Amygdala (tissue), 56 donors: ENCODE results near the gene FBXO9.
A peak's percentile ranks its signal among the peaks of the same experiment; 100 is the strongest.
"Not testable (repeated sequence)": the region's sequence is repeated elsewhere in the genome, so short reads cannot be mapped to it uniquely, and the experiment has no call there.

Experiments
- DNase-seq, 56 donors: peaks; one replicate each; lab custom pipeline; 2025; lab: John Stamatoyannopoulos, UW

FBXO9 gene

DNA sequence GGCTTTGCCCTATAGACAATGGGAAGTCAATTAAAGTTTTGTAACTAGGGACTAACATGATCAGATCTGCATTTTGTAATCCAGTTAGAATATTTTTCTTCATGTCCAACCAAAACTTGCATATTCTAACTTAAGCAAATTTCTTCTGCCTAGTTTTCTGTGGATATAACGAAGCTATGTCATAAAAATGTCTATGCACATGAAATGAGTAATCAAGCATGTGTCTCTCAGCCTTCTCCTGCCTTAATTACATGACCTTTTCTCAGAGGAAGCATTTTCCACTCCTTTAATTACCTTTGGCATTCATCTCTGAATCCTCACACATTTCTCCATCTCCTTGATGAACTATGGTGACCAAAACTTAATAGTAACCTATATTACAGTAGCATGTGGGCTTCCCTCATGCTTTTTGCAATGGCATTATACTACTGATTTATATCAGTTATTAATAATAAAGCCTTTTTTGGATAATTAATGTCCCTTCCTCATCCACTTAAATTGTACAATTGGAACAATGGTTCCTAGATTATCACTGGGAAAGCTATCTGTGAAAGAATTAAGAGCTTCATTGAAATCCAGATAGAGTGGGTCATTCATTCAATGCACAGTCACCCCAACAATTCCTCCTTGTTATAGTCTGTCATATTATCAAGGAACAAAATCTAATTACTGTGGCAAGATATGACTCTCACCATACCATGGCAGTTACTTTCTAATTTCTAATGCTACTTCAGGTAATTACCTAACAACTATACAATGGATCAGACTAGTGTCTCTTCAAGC lies 19.1 kb upstream of the FBXO9 start:
- DNase-seq, result no peak

DNA sequence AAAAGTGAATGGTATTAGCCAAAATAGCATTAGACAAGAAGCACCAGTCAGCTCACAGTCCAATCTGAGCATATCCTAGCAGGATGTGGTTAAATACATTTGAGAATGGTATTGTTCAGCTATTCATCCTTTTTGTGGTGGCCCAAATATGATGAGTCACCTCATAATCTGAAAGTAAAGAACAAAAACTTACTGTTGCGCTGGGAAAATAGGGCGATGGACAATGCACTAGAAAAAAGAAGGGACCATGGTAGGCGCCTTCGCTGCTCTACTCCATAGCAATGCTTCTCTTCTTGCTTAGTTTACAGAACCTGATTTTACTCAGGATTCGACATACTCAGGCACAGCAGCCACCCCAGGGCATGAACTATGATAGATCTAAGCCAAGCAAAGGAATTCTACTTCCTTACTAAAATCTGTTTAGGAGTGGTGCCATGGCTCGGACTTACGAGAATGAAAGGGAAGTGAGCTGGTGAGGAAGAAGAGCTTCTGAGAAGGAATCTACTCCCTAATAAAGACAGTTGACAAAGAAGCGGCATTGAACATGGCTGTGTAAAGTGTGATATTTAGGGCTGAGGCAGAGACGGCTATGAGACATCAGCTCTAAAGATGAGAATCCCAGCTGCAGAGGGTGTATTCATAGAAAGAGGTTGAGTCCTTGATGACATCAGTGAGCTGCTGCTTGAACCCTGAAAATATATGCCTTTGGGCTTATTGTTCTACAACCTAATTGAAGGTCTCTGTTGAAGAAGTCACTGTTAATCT lies 16.6 kb upstream of the FBXO9 start:
- no peak for DNase-seq

DNA sequence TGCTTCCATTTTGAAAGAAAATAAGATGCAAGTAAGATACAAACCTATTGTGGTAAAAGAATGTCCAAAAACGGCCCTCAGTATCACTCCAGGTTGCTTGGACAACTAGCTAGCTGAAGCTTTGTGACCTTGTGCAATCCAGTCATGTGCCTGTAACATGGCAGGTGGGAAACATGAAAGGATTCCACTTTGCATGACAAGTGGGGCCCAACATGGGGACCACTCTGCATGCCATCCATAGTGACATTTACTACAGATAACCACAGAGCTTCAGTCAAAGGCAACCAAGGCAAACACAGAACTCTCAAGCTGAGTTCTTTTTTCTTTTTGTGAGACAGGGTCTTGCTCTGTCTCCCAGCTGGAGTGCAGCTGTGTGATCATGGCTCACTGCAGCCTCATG lies 15.8 kb upstream of the FBXO9 start:
- DNase-seq, result no peak

DNA sequence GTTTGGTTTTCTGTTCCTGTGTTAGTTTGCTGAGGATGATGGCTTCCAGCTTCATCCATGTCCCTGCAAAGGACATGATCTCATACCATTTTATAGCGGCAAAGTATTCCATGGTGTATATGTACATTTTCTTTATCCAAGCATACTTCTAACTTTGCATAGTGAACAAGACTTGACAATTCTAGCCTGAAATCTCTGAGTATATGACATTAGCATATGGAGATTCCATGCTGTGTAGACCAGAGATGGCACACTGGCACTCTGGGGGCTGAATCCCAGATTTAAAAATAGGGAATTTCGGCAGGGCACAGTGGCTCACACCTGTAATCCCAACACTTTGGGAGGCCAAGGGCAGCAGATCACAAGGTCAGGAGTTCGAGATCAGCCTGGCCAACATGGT lies 13.1 kb upstream of the FBXO9 start:
- DNase-seq, result not testable (repeated sequence)

DNA sequence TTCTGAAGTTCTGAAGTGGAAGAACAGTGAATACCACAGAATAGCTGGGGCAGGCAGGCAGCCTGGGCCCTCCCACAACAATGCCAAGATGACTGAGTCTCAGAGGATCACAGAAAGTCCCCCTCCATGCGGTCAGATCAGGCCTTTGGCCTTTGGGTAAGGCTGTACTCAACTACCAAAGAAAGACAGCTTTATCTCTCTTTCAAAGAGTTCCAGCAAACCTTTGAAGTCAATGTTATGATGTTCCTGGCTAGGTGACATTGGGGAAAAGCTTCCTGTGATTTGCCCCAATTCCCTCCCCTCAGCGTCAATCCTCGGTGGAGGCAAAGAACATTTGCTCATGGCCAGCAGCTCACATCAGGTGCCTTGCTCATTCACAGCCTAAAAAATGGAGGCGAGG lies 10.7 kb upstream of the FBXO9 start:
- DNase-seq, result no peak

DNA sequence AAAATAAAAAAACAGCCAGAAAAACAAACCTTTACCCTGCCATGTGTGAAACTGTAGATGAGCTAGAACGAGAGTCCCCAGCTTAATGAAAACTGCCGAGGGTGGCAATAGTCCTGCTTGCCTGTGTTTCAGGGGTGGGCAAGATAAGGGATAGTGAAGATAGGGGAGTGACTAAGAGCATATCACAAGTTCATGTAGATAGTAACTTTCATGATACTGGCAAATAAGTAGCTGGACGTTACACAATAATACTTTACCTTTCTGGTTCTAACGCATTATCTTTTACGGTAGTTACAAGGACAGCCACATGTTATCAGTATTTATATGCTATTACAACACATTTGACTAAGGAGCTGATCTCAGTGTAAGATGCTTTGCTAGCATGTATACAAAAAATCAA lies 9.3 kb upstream of the FBXO9 start:
- DNase-seq, result no peak

DNA sequence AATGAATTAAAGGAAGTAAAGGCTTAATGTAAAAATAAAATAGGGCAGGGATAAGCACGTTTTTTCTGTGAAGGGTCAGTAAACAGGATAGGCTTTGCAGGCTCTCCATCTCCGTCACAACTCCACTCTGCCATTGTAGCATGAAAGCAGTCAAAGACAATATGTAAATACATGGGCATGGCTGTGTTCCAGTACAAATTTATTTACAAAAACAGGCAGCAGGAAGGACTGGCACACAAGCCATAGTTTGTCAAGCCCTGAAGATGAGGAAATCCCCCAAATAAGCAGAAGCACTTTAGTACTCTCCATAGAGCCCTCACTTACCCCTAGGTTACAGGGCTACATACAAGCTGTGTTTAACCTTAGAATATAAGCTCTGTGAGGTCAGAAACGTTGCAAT lies 8.9 kb upstream of the FBXO9 start:
- no peak for DNase-seq

DNA sequence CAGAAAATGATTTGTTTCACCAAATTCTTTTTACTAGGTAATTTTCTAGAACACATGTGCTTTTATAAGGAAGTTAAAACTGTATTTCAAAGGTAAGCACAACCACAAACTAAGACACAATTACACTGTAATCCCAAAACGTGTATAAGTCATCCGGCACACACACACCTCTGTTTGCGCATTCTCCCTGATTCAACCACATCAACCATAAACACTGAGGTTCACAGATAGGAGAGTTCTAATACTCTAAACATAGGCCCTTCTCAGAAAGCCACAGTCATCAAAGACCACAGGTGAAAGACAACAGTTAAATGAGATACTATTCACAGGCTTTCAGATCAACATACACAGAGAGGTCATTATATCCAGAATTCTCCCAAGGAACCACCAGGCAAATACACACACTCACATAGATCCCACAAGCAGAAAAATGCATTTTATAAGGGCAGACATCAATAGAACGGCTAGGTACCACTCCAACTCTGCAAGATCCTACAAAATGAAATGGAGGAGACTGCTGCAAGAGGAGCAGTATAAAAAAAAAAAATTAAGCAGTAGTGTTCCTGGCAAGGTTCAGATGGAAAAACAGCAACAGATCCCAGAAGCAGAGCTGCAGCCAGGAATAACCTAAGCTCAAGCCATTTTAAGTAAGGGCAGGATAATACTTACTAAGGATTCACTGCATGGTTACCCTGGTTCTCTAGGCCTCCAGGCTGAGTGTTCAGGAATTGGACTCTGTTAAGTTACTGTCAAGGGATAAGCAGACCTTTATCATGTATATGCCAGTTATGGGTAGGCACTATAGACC lies 6.6 kb upstream of the FBXO9 start:
- DNase-seq, result no peak

DNA sequence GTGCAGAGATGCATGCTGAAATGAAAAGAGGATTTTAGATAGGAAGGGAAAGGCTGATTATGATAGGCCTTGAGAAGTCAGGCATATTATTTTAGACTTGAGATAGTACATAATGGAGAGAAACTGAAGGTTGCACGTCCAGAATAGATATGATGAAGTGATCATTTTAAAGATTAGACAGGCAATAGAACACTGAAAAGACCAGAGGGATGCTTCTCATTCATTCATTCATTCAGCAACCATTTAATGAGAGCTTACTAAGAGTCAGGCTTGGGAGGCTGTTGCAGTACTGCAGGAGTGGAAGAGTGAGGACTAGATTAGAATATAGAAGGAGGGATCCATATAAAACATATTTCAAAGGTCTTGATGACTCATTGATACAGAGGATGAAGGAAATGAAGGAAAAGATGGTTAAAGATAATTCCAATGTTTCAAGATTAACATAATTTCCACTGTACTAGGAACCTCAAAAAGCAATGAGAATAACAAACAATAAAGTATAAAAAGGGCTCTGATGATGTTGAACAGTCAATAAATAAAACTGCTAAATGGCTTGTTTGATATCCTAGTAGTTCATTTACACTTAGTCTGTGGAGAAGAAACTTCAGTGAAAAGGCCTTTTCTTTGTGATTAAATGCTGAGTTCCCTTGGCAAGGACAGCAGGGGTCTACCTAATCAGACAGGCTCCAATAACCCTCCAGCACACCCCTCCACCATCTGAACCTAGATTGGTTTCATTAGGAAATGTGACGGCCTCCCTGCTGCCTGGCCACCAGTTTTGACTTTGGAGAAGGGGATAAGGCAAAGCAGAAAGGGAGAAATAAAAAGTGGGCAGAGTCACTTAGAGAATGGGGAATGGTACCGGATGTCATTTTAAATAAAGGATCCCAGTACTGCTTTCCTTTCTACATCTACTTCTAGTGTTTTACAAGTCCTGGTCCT lies 5.3 kb upstream of the FBXO9 start:
- DNase-seq, result no peak

DNA sequence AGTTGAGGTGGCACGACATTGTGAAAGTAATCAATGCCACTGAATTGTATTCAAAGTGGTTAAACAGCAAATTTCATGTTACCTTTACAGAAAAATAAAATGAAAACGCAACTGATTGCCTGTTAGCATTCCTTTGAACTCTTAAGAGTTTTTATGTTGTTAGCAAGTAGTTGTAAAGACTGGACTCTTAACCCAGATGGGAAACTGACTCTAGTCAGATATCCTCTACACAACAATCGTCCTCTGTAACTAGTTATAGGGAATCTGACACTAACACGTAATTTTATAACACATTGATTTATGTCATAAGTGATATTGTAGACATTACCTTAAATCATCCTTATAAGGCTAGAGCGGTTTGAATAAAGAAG lies 3.0 kb upstream of the FBXO9 start:
- no peak for DNase-seq

DNA sequence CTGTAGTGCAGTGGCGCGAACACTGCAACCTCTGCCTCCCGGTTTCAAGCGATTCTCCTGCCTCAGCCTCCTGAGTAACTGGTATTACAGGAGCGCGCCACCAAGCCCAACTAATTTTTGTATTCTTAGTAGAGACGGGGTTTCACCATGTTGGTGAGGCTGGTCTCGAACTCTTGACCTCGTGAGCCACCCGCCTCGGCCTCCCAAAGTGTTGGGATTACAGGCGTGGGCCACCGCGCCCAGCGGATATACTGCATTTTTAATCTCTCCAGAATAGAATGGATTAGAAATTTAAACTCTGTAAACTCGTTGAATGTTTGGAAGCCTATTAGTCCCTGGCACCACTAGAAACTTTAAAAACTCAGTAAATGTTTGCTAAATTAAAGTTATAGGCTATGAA lies 949 bp upstream of the FBXO9 start:
- not testable (repeated sequence) for DNase-seq

DNA sequence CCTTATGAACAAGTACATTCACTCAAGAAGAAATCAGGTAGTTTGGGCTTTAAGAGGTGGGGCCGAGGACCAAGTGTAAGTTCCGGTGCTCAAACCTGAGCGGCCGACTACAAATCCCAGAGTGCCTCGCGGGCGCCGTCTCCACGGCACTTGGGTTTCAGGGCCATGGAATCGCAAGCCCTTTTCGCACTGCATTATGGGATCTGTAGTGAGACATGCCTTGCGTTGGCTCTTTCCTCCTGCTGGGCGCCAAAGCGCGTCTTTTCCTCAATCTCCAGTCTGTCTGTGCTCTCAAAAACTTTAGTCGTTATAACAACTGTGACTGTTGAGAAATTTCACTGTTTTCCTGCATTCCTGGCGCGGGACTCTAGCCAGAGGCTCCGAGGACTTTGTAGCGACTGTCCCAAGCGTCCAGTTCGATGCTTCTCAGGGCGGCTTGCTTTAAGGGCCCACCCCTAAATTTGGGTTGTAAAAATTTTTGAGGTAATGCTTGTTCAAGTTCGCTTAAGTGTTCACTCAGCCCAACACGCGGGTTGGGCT lies 408 bp upstream of the FBXO9 start:
- peak; percentile 67 to 99 (median 93) for DNase-seq

DNA sequence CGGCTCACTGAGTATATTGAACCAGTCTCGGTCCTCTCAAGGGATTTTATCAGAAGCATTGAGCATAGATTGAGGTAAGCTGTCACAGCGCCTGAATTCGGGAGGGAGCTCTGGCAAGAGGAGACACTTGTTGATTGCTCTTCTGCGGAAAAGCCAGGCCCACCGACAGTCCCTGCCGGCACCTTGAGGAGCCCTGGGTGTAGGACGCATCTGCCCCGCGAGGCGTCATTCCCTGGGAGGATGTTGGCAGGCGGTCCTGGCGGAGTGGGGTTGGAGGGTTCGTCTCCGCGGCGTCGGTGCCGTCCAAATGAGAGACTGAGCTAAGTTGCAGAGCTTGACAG lies 843 bp downstream of the FBXO9 start:
- DNase-seq, result peak in 30 of 56 donors; percentile 7 to 75 (median 42)

DNA sequence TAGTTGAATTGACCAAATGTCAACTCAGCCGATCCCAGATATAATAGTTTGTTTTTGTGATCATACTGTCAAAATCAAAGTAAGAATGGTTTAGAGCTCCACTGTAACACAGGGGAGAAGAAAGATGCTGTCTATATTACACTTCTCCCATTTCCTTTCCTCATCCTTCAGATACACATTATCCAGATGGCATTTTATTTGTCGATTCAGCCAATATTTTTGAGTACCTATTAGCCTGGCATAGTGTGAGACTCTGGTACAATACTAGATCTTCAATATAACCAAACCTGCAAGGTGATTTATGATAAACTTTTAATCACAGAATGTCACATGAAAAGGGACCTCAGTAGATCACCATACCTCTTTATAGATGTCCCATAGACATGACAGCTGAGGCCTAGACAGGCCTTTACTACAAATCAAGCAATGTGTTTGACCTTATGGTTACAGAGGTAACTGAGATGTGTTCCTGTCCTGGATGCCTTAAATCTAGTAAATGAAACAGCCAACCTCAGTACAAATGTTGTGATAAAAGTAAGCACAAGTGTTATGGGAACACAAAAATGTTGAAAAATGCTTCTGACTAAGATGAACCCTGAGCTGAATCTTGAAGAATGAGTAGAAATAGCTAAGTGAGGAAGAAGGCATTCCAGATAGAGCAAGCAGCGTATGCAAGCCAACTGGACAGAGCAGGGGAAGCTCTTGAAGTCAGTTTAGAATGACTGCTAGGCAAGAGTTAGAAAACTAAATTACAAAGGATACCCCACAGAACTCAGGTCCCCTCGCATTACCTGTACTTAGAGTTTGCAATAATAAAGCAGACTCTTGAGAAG lies 1.9 kb downstream of the FBXO9 start:
- DNase-seq, result no peak

DNA sequence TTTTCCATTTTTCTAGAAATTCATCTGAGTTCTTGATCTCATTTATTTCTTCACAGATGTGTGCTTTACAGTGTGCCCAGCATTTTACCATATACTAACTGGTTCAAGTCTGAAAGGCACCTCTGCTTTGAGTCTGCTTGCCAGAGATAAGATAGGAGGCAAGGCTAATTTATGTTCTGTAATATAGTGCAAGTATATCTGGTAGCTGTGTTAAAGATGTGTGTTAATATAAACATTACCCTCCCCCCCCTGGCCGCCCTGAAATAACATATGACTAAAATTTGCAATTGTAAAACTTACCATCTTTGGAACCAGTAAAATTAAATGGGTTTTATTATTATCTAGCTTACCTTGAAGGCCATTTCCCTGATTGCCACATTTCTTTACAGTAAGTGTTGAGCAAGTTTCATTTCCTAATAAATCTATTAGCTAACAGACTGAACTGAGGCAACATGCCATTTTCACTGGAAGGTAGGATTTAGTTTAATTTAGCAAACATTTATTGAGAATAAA lies 2.7 kb downstream of the FBXO9 start:
- DNase-seq, result no peak

DNA sequence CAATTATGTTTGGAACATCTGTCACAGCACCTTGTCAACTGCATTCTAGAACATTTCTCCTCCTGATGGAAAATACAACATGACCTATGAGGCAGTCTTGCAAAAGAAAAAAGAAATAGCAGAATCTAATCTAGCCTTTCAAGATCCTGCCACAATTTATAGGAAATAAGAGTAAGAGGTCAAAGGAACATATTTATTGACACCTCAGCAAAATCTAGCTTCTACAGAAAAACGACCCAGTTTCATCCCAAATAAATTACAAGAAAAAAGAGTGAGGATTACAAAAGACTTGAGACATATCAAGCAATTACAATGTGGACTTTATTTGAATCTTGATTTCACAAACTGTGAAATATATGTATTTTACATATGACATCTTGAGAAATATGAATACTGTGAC lies 4.2 kb downstream of the FBXO9 start:
- DNase-seq, result no peak

DNA sequence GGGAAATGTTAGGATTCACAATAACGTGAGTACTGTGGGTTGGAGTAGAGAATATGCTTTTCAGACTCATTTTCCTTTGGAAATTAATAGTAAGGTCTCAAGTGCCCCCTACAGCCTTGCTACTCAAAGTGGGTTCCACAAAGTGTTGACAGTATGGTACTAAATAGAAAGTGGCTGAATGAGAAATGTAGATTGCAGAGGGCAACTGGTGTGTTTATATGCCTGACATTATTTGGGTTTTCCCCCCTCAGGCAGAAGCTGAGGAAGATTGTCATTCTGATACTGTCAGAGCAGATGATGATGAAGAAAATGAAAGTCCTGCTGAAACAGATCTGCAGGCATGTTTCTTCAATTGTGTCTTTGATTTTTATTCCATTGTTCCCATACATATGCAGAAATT lies 5.6 kb downstream of the FBXO9 start:
- no peak for DNase-seq

DNA sequence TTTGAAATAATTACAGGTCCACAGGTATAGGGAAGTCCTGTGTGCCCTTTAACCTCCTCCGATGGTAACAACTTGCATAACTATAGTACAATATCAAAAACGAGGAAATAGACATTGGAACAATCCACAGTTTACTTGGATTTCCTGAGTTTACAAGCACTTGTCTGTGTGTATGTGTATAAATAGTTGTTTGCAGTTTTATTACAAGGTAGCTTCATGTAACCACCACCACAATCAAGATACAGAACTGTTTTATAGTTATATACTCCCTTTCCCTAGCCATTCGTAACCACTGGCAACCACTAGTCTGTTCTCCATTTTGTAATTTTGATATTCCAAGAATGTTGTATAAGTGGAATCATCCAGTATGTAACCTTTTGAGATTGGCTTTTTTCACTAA lies 9.1 kb downstream of the FBXO9 start:
- DNase-seq, result no peak

DNA sequence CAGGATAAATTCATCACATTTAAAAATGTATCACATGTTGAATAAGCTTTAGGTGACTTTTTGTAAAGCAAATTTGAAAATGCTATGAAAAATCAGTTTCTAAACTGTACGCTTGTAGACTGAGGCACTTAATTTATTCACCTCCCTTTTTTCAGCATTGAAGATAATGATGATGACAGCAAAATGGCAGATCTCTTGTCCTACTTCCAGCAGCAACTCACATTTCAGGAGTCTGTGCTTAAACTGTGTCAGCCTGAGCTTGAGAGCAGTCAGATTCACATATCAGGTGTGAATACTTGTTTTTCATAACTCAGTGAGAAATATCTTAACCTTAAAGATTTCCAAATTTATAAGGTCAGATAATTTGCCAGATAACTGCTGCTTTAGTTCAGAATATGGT lies 15.6 kb downstream of the FBXO9 start:
- no peak for DNase-seq
